Stimulated activated CD4-positive, alpha-beta T cell treated with anti-CD3 and anti-CD28 coated beads, Interleukin-2, amount 100 ng/mL, for 4 hours (primary cell): ENCODE results near the gene ACTL8.

ENCODE experiments used
- DNase-seq: peaks from one replicate; pipeline ENCODE4 v3.0.0-alpha.2; 2020; ENCODE audit warnings: low read depth

Gene ACTL8

DNA sequence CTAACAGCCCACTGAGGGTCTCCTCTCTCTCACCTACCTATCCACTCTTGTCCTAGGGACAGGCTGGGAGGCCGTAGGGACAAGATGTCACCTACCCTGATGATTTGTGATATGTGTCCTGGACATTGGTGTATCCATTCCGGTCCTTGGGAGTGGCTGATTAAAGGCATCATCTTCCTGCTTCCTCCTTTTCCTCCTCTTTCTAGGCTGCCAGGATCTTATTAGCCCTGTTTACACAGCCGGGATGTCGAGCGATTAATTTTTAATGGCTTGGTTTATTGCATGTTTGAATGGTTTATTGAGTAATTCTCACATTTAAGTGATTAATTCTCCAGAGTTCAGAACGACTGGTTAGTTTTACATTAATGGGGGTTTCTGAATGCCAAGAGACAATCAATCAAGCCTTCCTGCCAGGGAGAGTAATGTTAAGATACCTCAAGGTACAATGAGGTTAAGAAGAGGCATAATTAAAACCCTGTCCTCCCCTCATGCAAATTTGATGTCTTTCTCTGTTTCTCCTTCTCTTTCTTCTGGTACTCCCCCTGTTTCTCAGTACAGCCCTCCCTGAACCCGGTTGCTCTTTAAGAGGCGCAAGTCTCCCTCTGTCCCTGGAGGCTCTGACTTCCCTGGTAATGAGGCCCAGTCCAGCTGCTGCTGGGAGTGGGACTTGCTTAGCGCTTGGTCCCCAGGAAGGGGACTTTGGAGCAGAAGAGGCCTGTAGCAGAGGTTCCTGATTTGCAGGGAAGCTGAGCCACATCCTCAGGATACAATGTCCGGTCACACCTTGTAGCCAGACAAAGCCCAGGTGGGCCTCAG, 50.9 kb downstream of the ACTL8 start:
- no peak for DNase-seq

- no peak for DNase-seq
Observed at GRCh38 chr1:17808816-17809215, 53.7 kb downstream of the ACTL8 start.

DNA sequence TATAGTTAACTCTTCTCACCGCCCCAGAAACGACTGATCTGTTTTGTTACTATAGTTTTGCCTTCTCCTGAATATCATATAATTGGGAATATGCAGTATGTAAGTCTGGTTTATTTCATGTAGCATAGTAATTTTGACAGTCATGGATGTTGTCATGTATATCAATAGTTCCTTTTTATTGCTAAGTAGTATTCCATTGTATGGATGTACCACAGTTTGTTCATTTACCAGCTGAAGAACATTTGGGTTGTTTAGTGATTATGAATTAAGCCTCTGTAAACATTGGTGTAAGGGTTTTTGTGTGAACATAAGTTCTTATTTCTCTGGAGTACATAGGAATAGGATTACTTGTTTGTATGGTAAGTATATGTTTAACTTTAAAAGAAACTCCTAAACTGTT, 55.5 kb downstream of the ACTL8 start:
- DNase-seq: no peak

- no peak for DNase-seq
Observed at GRCh38 chr1:17816511-17816910, 61.4 kb downstream of the ACTL8 start.

DNA sequence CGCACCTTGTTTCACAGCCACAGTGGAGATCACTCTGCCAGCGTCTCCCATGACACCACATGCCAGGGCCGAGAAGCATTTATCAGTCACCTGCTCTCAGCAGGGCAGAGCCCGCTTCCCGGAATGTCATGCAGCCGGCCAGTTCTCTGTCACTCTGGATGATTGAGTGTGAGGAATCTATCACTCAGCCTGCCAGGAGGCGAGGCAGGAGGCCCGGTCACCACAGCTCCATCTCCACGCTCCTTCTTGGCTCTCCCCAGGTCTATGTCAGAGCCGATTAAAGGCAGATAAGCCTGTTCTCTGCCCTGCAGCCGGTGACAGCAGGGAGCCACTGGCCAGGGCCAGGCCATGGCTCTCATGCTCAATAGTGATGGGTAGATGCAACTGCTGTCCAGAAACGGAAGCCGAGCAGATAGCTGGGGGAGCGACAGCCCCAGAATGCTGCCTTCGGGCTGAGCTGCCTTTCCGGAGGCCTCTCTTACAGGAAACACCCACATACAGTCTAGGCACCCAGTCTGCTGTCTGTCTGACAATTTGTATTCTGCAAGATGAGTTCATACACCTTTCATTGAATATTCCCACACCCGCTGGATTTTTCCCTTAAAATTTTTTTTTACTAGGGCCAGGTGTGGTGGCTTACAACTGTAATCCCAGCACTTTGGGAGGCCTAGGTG, 64.1 kb downstream of the ACTL8 start:
- no peak for DNase-seq

DNA sequence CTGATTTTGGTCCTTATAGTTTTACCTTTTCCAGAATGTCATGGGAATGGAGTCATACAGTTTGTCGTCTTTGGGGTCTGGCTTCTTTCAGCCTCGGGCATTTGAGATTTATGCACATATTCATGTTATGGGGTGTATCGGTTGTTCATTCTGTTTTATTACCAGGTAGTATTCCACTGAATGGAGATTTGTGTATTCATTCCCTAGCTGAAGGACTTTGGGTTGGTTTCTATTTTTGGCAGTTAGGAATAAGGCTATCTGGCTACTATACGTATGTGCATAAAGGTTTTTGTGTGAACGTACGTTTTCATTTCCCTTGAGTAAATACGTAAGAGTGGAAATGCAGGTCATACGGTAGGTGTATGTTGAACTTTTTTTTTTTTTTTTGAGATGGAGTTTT, 65.1 kb downstream of the ACTL8 start:
- no peak for DNase-seq

GRCh38 chr1:17822741-17823426, 67.8 kb downstream of the ACTL8 start:
- no peak for DNase-seq

DNA sequence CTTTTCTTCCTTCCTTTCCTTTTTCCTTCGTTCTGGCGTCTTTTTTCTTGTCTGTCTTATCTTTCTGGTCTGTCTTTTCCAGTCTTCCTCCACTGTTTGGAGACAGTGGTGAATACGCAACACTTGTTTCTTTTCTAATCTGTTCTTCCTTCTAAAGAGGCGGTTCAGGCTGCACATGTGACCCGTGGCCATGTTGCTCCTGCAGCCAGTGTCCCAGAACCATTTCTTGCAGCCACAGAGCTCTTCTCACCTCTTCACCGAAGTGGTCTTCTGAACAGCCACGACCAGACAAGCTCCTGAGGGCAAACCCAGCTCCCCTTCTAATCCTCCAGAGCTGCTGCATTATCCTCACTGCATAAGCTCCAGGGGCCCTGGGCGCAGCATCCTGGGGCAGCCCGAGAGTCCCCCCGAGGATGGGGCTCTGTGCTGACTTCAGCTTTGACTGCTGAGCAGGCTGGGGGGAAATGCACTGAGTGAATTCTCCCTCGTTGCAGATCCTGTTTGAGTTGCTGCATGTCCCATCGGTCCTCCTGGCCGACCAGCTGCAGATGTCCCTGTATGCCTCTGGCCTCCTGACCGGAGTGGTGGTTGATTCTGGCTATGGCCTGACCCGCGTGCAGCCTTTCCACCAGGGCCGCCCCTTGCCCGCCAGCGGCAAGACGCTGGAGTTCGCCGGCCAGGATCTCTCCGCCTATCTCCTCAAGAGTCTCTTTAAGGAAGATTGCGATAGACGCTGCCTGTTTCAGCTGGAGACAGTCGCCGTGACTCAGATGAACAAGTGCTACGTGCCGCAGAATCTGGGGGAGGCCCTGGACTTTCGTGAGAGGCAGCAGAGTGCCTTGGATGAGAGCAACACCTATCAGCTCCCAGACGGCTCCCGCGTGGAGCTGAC, 70.4 kb downstream of the ACTL8 start:
- no peak for DNase-seq

GRCh38 chr1:17826165-17826488, 71.0 kb downstream of the ACTL8 start:
- DNase-seq: no peak

- DNase-seq: no peak
Observed at GRCh38 chr1:17828991-17829390, 73.9 kb downstream of the ACTL8 start.

DNA sequence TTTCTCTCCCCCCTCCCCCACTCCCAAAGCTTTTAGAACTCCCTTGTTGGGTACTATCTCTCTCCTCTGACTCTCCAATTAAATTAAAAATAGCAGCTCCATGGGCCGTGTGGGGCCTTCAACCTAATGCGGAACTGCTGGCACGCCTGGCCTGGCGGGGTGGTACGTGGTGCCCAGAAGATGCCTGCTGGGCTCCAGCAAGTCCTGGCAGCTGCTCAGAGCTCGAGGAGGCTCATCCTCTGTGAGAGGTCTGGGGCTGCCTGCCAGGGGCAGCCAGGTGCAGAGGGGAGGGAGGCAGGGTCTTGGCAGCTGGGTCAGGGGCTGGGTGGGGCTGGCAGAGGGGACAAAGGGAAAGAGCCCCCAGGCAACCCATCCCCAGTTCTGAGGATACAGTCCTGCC, 74.4 kb downstream of the ACTL8 start:
- no peak for DNase-seq

DNA sequence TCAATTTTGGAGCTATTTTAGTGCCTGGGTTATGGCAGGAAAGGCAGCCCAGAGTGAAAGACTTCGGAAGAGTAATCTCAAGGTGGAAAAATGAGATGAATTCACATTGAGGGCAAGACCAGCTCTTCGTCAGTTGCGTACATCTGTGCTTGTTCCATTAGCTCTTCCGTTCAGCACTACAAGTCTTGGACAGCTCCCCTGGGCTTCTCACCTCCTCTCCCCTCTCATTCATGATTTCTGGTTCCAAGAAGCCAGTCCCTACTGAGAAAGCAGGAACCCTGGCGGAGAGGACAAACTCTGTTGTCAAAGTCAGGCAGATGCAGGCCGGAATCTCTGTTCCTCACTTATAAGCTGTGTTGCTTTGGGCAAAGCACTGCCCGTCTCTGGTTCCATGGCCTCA, 76.5 kb downstream of the ACTL8 start:
- no peak for DNase-seq

DNA sequence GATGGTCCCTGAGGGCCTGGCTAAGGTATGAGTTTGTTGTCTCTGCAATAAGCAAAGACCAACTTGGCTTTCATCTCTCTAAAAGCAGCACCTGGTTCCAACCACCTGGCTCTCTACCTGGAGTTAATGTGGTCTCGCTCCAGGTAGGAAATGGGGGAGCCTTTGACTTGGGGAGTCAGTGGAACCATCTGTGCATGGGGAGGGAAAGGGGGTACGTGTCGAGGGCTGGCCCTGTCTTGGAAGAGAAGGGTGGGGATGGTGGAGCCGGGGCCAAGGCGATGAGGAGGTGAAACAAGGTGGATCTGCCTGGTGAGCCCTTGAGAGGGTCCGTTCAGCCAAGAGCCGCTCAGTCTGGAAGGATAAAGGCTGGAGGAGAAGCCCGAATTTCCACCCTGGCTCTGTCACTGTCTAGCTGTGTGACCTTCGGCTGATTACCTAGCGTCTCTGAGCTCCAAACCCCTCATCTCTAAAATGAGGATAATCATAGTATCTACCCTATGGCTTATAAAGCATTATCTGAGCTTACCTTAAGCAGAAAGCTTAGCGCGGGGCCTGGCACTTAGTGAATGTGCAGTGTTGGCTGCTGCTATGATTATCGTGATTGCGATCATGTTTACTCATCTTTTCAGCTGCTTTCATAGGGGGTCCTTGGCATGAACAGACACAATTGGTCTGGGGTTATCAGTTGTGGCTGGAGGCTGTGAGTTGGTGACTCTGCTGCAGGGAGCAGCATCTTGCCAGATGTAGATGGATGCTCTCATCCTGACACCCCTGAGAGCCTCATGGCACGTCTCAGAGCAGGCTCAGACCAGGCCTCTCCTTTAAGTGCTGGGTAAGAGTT, 78.7 kb downstream of the ACTL8 start:
- no peak for DNase-seq

DNA sequence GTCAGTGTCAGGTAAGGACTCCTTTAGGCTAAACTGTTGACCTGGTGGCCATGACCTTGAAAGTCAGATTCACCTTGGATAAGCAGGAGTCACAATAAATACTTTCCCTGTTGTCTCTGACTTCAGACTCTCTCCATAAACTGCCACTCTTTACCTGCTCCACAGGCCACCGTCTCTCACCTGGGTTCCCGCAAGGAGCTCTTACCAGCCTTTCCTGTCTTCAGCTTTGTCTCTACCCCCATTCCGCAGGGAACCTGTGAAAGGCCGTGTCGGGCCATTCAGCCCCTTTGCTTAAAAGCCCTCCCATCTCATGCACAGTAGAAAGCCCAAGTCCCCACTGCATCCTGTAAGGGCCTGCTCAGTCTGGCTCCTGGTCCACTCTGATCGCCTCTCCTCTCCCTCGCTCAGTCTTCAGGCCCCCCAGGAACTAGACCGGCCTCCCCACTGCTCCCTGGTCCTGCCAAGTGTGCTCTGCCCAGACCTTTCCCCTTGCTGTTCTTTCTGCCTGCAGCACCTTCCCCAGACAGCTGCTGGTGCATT, 79.5 kb downstream of the ACTL8 start:
- DNase-seq: no peak

- no peak for DNase-seq
Observed at GRCh38 chr1:17837233-17838030, 82.3 kb downstream of the ACTL8 start.

DNA sequence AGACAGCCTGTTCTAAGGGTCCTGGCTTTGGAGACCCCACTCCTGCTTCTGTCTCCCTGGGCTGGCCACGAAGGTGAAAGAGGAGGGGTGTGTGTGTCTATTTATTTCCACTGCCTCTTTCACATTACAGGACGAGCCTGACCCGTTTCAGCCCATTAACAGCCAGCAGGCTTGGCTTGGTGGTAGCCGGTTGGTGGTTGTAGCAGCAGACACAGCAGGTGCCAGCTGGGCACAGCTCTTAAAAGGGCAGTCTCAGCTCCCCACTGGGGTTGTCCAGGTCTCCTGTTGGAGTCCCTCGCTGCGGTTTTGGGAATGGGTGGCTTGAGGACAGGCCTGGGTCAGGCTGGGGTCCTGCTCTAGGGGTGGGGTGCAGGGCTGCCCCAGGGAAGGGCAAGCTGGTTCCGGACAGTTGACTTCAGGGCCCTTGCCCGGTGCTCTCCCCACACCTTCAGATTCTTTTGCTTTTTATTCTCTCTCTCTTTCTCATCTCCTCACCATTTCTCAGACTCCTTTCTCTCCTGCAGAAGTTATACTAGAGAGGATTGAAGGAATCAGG, 84.6 kb downstream of the ACTL8 start:
- DNase-seq: no peak

DNA sequence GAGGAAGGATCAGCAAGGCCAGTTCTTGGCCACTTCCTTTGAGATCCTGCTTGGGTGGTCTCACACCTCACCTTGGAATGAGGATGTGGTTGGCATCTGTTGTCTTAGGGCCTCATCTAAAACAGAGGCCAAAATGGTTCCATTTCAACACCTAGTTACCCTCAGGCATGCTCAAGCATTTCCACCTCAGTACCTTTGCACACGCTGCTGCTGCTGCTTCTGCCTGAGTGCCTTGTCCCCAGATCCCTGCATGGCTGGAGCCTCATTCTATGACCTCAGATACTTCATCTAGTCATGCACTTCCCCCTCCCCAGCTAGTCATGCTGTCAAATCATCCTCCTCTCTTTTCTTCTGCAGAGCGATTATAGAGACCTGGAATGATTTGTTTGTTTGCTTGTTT, 86.8 kb downstream of the ACTL8 start:
- DNase-seq: no peak

- DNase-seq: no peak
Observed at GRCh38 chr1:17842686-17843085, 87.6 kb downstream of the ACTL8 start.

- no peak for DNase-seq
Observed at GRCh38 chr1:17844185-17844826, 89.2 kb downstream of the ACTL8 start.
